ENCODE results near the gene RAB3GAP1.

DNA sequence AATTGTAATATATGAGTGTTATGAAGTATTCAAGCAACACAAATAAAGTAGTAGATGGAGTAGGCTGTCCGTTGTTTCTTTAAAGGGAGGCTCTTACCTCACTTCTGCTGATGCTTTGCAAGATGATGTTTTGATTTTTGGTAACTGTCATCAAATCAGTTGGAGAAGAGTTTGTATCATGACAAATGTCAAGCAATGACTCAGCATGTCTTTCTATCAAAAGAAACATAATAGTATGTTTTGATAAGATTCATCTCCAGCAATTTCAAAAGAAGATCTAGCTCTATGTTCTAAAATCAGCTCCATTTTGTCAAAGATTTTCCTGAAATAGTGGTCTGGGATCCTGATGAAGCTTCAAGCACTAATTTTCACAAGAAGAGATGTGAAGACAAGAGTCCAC lies 30.5 kb upstream of the RAB3GAP1 start:
- no peak for TF ChIP-seq EP300 (IDR thresholded peaks at IDR 0.05)
- TF ChIP-seq, protein P1, sequence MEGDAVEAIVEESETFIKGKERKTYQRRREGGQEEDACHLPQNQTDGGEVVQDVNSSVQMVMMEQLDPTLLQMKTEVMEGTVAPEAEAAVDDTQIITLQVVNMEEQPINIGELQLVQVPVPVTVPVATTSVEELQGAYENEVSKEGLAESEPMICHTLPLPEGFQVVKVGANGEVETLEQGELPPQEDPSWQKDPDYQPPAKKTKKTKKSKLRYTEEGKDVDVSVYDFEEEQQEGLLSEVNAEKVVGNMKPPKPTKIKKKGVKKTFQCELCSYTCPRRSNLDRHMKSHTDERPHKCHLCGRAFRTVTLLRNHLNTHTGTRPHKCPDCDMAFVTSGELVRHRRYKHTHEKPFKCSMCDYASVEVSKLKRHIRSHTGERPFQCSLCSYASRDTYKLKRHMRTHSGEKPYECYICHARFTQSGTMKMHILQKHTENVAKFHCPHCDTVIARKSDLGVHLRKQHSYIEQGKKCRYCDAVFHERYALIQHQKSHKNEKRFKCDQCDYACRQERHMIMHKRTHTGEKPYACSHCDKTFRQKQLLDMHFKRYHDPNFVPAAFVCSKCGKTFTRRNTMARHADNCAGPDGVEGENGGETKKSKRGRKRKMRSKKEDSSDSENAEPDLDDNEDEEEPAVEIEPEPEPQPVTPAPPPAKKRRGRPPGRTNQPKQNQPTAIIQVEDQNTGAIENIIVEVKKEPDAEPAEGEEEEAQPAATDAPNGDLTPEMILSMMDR (IDR thresholded peaks at IDR 0.05), result no peak
- TF ChIP-seq POLR2A (IDR thresholded peaks at IDR 0.05; ENCODE audit: low read depth), result no peak

All from esophagus muscularis mucosa (tissue), 4 donors.